GM12878 (cell line): Measurements from ENCODE around the gene CCDC74A.
"Not testable (repeated sequence)": the region's sequence is repeated elsewhere in the genome, so short reads cannot be mapped to it uniquely, and the experiment has no call there.

Source experiments
- BRCA1 ChIP-seq: IDR thresholded peaks from 2 replicates; pipeline ENCODE4 v1.6.1; 2011; ENCODE audit warnings: low read depth, low read length, improper control_type of control experiment
- CEBPB ChIP-seq, 2 experiments: fragments of 150-350 bp in 1 of 2; IDR thresholded peaks; 2 replicates each; pipeline ENCODE4 v1.6.1; 2012 to 2014; ENCODE audit warnings: low read depth in 2 of 2, low read length in 2 of 2, borderline replicate concordance in 1 of 2, inconsistent platforms in 1 of 2
- CREM ChIP-seq: IDR thresholded peaks from 2 replicates; pipeline ENCODE4 v1.6.1; 2014; ENCODE audit warnings: antibody characterized with exemption, low read depth
- EGR1 ChIP-seq, 2 experiments: IDR thresholded peaks; 1 replicate in 1 of 2; 2 replicates in 1 of 2; pipeline ENCODE4 v1.6.1; 2011 to 2012; ENCODE audit warnings: low read depth in 2 of 2, low read length in 2 of 2, borderline replicate concordance in 1 of 2, mild to moderate bottlenecking in 1 of 2, moderate library complexity in 1 of 2
- ESRRA ChIP-seq: IDR thresholded peaks from 2 replicates; pipeline ENCODE4 v1.6.1; 2012; ENCODE audit warnings: mild to moderate bottlenecking, low read length, improper control_type of control experiment
- FOXM1 ChIP-seq: IDR thresholded peaks from 2 replicates; pipeline ENCODE4 v1.6.1; 2012; ENCODE audit warnings: low read depth, mild to moderate bottlenecking, inconsistent platforms, low read length, moderate library complexity
- POLR2AphosphoS5 ChIP-seq: IDR thresholded peaks from 2 replicates; pipeline ENCODE4 v1.6.1; 2011; ENCODE audit warnings: mild to moderate bottlenecking, low read length, inconsistent platforms
- RAD21 ChIP-seq: IDR thresholded peaks from 2 replicates; pipeline ENCODE4 v1.6.1; 2011; ENCODE audit warnings: mild to moderate bottlenecking, low read depth, low read length, moderate library complexity; ENCODE audit not compliant: insufficient read depth
- SP1 ChIP-seq: IDR thresholded peaks from one replicate; pipeline ENCODE4 v1.6.1; 2011; ENCODE audit warnings: low read depth, low read length
- TAF1 ChIP-seq: IDR thresholded peaks from 2 replicates; pipeline ENCODE4 v1.6.1; 2011; ENCODE audit warnings: mild to moderate bottlenecking, low read depth, low read length, borderline replicate concordance
- ZNF24 ChIP-seq: fragments of 450-650 bp; IDR thresholded peaks from 2 replicates; pipeline ENCODE4 v1.6.1; 2017; ENCODE audit warnings: antibody characterized with exemption, mild to moderate bottlenecking
- TF ChIP-seq, protein P1 (sequence below), 3 experiments: IDR thresholded peaks in 2 of 3; conservative IDR thresholded peaks in 1 of 3; 2 replicates each; pipeline ENCODE4 v1.5.1; 2011; ENCODE audit warnings: low read depth in 3 of 3, low read length in 3 of 3, mild to moderate bottlenecking in 3 of 3, control low read depth in 2 of 3, moderate library complexity in 2 of 3, inconsistent platforms in 1 of 3, mixed read lengths in 1 of 3; ENCODE audit not compliant: control insufficient read depth in 2 of 3, insufficient read depth in 1 of 3; ENCODE audit errors: extremely low read depth in 1 of 3
- TF ChIP-seq, protein P2 (sequence below): fragments of 450-650 bp; IDR thresholded peaks from 2 replicates; pipeline ENCODE4 v1.6.1; 2018; ENCODE audit warnings: mild to moderate bottlenecking, low read depth, moderate library complexity; ENCODE audit not compliant: partially characterized antibody
- TF ChIP-seq, protein P3 (sequence below): fragments of 450-650 bp; IDR thresholded peaks from 2 replicates; pipeline ENCODE4 v1.6.1; 2016; ENCODE audit warnings: mild to moderate bottlenecking

DNA sequence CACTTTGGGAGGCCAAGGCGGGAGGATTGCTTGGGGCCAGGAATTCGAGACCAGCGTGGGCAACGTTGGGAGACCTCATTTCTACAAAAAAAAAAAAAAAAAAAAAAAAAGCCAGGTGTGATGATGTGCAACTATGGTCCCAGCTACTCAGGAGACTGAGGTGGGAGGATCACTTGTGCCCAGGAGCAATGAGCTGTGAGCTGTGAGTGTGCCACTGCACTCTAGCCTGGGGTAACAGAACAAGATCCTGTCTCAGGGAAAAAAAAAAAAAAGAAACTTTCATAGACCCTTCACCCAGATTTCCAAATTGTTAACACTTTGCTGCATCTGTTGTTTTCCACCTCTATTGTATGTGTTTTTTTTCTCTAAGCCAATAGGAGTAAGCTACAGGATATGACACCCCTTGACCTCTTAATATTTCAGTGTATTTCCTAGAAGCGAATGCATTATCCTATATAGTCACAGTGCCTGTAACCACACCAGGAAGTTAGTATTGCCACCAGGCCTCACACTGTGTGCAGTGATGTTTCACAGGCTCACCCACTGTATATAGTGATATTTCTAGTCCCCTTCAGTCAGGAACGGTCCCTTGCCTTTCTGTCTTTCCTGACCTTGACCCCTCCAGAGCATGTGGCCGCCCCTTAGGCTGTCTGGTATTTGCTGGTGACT lies 23.5 kb upstream of the CCDC74A start:
- TF ChIP-seq POLR2AphosphoS5; CEBPB (IDR thresholded peaks at IDR 0.05; ENCODE audit: borderline replicate concordance in 1 of 2, low read depth in 2 of 2, low read length in 2 of 2); SP1; ZNF24; TAF1; RAD21; FOXM1; ESRRA; BRCA1; EGR1 (IDR thresholded peaks at IDR 0.05; ENCODE audit: borderline replicate concordance in 1 of 2, low read depth in 2 of 2, low read length in 2 of 2); CREM: not testable (repeated sequence)
- TF ChIP-seq, protein P1, sequence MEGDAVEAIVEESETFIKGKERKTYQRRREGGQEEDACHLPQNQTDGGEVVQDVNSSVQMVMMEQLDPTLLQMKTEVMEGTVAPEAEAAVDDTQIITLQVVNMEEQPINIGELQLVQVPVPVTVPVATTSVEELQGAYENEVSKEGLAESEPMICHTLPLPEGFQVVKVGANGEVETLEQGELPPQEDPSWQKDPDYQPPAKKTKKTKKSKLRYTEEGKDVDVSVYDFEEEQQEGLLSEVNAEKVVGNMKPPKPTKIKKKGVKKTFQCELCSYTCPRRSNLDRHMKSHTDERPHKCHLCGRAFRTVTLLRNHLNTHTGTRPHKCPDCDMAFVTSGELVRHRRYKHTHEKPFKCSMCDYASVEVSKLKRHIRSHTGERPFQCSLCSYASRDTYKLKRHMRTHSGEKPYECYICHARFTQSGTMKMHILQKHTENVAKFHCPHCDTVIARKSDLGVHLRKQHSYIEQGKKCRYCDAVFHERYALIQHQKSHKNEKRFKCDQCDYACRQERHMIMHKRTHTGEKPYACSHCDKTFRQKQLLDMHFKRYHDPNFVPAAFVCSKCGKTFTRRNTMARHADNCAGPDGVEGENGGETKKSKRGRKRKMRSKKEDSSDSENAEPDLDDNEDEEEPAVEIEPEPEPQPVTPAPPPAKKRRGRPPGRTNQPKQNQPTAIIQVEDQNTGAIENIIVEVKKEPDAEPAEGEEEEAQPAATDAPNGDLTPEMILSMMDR (IDR thresholded peaks at IDR 0.05 in 2 of 3, conservative IDR thresholded peaks at IDR 0.05 in 1 of 3; ENCODE audit: control insufficient read depth in 2 of 3, extremely low read depth in 1 of 3, insufficient read depth in 1 of 3, low read depth in 3 of 3, low read length in 3 of 3): not testable (repeated sequence)
- TF ChIP-seq, protein P2, sequence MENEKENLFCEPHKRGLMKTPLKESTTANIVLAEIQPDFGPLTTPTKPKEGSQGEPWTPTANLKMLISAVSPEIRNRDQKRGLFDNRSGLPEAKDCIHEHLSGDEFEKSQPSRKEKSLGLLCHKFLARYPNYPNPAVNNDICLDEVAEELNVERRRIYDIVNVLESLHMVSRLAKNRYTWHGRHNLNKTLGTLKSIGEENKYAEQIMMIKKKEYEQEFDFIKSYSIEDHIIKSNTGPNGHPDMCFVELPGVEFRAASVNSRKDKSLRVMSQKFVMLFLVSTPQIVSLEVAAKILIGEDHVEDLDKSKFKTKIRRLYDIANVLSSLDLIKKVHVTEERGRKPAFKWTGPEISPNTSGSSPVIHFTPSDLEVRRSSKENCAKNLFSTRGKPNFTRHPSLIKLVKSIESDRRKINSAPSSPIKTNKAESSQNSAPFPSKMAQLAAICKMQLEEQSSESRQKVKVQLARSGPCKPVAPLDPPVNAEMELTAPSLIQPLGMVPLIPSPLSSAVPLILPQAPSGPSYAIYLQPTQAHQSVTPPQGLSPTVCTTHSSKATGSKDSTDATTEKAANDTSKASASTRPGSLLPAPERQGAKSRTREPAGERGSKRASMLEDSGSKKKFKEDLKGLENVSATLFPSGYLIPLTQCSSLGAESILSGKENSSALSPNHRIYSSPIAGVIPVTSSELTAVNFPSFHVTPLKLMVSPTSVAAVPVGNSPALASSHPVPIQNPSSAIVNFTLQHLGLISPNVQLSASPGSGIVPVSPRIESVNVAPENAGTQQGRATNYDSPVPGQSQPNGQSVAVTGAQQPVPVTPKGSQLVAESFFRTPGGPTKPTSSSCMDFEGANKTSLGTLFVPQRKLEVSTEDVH: not testable (repeated sequence)
- TF ChIP-seq, protein P3, sequence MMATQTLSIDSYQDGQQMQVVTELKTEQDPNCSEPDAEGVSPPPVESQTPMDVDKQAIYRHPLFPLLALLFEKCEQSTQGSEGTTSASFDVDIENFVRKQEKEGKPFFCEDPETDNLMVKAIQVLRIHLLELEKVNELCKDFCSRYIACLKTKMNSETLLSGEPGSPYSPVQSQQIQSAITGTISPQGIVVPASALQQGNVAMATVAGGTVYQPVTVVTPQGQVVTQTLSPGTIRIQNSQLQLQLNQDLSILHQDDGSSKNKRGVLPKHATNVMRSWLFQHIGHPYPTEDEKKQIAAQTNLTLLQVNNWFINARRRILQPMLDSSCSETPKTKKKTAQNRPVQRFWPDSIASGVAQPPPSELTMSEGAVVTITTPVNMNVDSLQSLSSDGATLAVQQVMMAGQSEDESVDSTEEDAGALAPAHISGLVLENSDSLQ: not testable (repeated sequence)
